GM21723 (cell line): ENCODE measurements around the gene MYH14.
"Not testable (repeated sequence)": the region's sequence is repeated elsewhere in the genome, so short reads cannot be mapped to it uniquely, and the experiment has no call there.

Source experiments
- ATAC-seq: cut with Tn5 transposase; IDR thresholded peaks from one replicate; pipeline ENCODE4 v1.9.1; 2021; ENCODE audit warnings: mild to moderate bottlenecking, moderate library complexity; ENCODE audit not compliant: unreplicated experiment

MYH14 gene

DNA sequence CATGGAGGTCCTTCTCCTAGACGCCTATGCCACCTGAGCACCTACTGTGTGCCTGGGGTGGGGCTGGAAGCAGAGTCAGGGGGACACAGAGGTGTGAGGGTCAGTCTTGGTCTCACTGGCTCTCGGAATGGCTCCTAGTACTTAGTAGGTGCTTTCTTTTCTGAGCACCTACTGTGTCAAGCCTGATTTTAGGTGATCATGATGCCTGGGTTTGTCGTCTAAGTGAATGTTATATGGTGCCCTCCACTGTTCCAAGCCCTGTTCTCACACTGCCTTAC, 20.0 kb downstream of the MYH14 start:
- ATAC-seq = no peak

DNA sequence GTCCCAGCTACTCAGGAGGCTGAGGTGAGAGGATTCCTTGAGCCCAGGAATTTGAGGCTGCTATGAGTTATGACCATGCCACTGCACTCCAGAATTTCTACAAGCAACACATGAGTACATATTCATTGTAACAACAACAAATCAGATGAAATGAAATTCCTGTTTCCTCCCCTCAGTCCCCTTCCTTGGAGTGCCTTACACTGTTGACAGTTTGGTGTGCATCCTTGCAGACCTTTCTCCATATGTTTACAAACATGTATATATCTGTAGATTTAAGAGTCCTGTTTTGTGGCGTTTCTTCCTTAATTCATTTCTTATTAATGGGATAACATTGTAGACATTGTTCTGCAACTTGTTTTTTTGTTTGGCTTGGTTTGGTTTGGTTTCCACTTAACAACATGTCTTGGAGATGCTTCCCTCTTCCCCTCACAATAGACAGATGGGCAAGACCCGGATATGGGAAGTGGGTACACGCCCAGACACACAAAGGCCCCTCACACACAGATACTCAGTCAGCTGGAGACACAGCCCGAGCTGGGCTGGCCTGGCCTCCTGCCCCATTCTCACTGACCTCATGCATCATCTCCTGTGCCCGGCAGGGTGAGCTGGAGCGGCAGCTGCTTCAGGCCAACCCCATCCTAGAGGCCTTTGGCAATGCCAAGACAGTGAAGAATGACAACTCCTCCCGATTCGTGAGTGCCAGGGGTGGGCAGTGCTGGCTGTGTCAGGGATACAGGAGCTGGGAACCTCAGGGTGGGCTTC, 21.7 kb downstream of the MYH14 start:
- no peak for ATAC-seq

DNA sequence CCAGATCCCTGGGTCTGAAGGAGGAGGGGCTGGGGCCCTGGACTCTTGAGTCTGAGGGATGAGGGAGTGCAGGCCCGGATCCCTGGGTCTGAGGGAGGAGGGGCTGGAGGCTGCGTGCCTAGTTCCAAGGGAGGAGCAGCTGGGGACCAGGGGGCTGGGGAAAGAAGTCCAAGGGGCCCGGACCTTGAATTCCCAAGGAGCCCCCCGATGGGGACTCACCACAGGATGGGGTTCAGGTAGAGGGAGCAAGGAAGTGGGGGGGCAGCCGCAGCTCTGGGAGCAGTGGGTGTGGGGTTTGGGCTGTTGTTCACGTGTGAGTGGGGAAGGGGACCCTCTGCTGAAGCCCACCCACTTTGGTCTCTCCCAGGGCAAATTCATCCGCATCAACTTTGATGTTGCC, 23.1 kb downstream of the MYH14 start:
- no peak for ATAC-seq

DNA sequence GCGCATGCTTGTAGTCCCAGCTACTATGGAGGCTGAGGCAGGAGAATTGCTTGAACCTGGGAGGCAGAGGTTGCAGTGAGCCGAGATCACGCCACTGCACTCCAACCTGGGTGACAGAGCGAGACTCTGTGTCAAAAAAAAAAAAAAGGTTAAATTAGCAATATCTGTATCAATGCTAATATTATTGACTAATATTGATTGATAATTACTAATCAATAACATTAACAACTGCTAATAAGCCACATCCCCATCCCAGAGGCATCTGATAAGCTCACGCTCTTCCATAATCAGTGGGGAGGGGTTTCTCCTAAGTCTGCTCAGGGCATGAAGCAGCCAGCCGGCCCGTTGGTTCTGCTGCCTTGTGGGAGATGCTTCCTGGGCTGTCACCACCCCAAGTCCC, 24.7 kb downstream of the MYH14 start:
- ATAC-seq = not testable (repeated sequence)

DNA sequence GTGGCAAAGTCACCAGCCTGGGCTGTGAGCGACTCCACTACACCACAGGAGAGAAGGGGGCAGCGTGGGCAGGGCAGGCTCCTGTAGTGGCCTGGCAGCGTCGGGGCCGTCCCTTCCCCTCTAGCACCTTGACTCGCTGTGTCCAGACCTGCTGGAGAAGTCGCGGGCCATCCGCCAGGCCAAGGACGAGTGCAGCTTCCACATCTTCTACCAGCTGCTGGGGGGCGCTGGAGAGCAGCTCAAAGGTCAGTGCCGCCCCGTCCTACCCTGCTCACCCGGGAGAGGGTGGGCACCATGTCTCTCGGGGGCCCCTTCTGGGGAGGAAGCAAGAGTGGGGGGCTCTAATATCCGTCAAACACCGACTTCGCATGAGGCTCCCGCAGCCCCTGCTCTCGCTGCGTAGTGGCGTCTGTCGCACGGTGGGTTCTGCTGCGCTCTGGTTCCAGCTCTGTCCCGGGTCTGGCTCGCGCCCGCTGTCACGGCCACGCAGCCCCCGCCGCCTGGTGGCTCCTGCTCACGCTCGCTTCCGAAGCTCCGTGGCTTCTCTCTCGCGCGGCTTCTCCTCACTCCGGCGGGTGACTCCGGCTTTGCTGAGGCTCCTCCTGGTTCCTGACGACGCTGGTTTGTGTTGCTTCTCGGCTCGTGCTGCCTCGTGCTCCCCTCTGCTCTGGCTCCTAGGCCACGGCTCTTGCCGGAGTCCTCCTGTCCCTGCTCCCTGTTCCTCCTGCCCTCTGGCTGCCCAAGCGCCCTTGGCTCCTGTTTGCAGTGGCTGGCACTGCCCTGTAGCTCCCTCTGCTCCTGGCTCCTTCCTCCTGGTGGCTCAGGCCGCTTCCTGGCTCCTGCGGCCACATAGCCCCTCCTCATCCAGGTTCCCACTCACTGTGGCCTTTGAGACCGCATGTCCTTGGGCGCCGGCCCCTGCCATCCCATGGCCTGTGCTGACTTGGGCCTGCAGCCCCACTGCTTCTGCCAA, 27.2 kb downstream of the MYH14 start:
- ATAC-seq = no peak

DNA sequence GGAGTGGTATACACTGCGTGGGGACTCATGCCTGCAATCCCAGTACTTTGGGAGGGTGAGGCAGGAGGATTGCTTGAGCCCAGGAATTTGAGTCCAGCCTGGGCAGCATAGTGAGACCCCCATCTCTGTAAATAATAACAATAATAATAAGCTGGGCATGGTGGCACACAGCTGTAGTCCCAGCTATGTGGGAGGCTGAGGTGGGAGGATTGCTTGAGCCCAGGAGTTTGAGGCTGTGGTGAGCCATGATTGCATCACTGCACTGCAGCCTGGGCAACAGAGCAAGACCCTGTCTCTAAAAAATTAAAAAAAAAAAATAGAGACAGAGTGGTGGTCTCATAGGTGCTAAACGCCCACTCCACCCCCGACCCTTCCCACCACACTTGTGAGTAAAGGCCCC, 28.0 kb downstream of the MYH14 start:
- not testable (repeated sequence) for ATAC-seq

DNA sequence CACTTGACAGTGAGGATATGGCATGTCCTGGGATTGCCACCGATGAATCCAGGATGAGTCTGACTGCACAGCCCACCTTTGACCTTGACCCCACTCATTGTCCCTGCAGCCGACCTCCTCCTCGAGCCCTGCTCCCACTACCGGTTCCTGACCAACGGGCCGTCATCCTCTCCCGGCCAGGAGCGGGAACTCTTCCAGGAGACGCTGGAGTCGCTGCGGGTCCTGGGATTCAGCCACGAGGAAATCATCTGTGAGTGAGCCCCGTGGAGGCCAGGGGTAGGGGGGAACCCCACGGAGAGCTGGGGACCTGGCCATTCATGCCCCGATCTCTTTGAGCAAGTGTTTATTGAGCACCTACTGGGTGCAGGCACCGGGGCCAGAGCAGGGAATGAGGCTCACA, 28.4 kb downstream of the MYH14 start:
- ATAC-seq = no peak

DNA sequence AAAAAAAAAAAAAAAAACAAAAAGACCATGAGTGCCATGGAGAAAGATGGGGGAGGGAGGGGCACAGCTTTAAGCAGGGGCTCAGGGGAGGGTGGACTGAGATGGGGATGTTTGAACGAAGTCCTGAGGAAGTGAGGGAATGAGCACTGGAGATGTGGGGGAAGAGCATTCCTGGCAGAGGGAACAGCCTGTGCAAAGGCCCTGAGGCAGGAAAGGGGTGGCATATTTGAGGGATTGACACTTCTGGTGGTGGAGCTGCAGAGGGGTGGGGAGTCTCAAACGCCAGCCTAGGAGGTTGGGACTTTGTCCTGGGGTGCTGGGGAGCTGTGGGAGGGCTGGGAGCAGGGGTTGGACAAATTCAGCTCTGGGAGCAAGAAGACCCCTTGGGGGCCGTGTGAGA, 29.2 kb downstream of the MYH14 start:
- no peak for ATAC-seq

DNA sequence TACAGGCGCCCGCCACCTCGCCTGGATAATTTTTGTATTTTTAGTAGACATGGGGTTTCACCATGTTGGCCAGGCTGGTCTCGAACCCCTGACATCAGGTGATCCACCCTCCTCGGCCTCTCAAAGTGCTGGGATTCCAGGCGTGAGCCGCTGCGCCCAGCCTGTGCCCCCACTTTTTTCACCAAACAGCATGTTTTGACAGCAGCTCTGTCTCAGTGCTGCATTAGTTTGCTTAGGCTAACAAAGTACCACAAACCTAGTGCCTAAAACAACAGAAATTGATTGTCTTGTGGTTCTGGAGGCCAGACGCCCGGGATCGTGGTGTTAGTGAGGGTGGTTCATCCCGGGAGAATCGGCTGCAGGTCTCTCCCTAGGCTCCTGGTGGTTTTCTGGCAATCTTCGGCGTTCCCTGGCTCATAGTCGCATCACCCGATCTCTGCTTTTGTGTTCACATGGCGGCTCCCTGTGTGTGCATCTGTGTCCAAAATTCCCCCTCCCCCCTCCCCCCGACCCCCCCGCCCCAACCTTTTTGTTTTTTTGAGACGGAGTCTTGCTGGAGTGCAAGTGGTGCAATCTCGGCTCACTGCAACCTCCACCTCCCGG, 30.0 kb downstream of the MYH14 start:
- ATAC-seq = no peak

DNA sequence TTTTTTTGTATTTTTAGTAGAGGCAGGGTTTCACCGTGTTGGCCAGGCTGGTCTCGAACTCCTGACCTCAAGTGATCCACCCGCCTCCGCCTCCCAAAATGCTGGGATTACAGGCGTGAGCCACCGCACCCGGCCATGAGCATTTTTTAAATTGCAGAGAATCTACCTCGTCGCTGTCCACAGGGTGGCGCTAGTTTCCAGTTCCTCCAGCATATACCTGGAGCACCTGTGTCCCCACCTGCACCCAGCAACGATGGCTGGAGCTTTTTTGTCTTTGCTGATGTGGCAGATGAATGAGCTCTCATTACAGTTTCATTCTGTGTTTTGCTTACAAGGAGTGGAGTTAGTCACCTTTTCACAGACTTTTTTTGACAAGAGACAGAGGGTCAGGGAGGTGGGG, 34.1 kb downstream of the MYH14 start:
- not testable (repeated sequence) for ATAC-seq

DNA sequence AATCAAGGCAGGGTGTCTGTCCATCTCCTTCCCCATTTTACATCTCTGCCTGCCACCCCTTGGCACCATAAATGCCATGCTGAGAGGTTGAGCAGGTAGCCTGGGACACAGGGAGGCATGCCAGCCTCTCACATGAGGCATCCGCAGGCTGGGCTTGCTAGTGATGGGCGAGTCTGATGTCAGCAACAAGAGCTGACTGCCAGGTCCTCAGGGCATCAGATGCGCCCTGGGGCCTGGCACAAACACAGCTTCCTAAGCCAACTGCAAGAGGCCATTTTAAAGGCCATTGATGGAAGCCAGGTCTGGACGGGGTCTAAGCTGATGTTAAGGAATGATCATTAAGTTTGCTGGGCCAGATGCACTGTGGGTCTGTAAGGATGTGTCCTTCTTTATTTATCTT, 34.6 kb downstream of the MYH14 start:
- ATAC-seq = no peak

DNA sequence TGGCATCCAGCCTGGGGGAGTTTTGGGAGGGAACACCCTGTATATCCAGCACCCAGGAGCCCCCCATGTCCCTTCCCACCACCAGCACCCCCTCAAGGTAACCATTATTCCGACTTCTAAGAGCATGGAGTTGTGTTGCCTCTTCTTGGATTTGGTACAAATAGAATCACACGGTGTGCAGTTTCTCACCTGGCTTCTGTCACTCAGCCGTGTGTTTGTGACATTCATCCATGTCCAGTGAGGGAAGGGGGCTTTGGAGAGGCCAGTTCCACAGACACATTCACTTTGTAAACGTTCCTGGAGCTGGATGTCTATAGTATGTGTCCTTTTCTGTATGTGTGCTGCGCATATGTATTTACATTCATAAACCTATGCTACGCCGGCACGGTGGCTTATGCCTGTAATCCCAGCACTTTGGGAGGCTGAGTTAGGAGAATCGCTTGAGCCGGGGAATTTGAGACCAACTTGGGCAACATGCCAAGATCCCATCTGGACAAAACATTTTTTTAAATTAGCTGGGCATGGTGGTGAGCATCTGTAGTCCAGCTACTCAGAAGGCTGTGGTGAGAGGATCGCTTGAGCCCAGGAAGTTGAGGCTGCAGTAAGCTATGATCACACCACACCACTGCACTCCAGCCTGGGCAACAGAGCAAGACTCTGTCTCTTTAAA, 36.6 kb downstream of the MYH14 start:
- no peak for ATAC-seq

DNA sequence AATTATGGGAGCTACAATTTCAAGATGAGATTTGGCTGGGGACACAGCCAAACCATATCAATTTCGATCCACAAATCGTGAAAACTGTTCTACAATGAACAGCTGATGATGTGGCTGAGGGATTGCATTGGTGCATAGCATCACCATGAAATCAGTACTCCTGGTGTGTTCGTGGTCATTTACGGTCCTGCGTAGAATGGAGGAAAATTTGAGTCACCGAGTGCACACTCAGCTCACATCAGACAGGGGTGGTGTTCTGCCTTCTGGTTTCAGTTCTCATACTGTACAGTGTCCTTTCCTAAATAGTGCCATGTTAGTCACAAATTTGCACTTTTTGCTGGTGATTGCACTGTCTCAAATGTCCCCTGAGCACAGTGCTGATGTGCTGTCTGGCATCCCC, 39.2 kb downstream of the MYH14 start:
- ATAC-seq = no peak

DNA sequence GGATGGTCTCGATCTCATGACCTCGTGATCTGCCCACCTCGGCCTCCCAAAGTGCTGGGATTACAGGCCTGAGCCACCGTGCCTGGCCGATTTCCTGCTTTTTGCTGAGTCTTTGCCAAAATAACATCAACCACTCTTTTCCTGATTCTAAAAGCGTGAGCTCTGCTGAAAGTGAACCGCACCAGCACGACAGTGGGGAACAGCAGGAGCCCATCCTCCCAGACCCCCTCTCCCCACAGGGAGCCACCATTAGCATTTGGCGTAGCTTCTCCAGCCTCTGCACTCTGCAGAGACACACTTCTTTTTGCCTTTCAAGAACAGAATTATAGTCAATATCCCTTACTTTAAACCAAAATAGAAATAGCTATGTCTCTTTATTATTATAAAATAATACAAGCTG, 41.3 kb downstream of the MYH14 start:
- ATAC-seq = no peak

DNA sequence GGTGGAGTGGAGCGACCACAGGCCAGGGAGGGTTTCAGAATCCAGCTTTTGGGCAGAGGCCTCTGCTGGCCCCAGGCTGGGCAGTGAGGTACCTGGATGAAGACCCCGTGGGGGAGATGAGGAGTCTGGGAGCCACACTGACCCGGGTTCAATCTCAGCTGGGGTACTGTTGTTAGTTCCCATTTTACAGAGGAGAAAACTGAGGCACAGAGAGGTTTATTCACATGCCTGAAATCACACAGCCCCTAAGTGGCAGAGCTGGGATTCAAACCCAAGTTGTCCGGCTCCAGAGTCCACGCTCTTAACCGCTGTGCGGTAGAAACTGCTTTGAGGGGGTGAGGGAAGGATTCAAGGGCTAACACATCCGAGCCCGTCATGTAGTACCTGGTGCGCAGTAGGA, 45.0 kb downstream of the MYH14 start:
- no peak for ATAC-seq

DNA sequence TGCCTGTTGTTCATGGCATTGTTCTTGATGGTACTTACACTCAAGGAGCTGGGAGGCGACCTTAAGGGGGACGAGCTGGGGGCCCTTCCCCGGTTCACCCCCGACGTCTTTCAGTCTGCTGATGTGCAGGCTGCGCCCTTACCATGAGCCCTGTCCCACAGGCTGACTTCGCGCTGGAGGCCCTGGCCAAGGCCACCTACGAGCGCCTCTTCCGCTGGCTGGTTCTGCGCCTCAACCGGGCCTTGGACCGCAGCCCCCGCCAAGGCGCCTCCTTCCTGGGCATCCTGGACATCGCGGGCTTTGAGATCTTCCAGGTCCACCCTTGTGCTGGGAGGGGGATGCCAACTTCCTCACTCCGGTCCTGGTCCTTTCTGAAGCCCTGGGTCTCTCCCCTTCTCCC, 45.4 kb downstream of the MYH14 start:
- no peak for ATAC-seq

DNA sequence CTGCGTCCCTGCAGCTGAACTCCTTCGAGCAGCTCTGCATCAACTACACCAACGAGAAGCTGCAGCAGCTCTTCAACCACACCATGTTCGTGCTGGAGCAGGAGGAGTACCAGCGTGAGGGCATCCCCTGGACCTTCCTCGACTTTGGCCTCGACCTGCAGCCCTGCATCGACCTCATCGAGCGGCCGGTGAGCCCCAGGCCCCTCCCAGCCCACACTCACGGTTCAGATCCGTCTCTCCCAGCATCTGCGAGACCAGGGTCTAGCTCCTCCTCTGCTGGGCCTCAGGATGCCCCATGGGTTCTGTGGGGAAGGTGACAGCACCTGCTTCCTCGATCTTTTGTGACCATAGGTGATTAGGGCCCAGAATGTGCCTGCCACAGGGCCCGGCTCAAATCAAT, 46.2 kb downstream of the MYH14 start:
- no peak for ATAC-seq

DNA sequence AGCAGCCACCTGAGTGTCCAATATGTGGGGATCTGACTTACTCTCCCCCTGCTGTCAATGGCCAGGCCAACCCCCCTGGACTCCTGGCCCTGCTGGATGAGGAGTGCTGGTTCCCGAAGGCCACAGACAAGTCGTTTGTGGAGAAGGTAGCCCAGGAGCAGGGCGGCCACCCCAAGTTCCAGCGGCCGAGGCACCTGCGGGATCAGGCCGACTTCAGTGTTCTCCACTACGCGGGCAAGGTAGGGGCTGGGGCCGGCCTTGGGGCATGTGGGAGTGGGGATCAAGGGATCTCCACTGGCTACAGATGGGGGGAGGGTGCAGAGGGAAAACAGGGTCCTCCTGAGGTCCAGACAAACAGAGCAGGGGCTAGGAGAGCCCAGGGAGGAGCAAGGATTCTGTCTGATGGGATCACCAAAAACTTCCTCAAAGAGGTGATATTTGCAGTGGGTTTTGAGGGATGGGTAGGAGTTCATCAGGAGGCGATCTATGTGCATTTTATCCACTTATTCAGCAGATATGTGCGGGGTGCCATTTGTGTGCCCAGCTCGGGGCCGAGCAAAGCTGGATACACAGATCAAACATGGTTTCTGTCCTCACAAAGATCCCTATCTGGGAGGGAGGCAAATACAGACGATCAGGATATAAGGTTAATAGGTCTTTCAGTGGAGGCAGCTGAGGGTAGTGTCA, 47.2 kb downstream of the MYH14 start:
- ATAC-seq = no peak

DNA sequence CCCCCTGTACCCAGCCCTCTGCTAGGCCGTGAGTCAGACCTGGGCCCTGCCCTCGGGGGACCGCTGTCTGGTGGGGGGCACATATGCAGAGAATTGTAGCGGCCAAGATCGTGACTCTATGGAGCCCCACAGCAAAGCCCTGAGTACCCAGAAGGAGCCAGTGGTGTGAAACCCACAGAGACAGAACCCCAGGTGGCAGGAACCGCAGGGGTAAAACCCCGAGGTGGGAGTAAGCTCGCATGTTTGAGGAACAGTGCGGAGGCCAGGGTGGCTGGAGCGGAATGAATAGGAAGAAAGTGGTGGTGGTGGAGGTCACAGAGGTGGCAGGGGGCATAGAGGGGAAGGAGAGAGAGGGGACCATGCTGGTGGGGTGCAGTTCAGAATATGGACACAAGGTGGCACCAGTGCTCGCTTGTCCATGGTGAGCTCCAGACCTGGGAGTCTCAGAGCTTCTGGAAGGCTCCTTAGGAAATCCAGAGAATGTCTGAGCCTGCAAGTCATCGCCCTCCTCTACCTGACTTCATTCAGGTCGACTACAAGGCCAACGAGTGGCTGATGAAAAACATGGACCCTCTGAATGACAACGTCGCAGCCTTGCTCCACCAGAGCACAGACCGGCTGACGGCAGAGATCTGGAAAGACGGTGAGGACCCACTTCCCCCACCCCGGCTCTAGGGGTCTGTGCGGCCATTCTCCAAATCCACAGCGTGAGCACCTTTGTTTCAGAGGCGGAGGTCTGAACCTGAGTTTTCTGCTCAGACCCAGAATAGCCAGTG, 48.9 kb downstream of the MYH14 start:
- ATAC-seq = no peak

DNA sequence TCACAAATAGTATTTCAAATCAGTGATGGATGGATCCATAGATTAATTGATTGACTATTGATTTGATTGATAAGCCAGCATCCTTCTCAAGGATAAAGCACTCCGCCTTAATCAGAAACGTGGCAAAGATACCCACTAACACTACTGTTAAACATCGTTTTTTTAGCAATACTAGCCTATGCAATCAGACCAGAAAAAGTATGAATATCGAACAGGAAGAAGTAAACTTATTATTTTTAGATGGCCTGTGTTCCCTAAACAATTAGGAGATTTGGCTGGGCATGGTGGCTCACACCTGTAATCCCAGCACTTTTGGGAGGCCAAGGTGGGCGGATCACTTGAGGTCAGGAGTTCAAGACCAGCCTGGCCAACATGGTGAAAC, 49.5 kb downstream of the MYH14 start:
- ATAC-seq = no peak
